Measurements from ENCODE around the gene C1QTNF1. TPM values are rescaled to one million over a fixed set of nuclear protein-coding genes. Genes with fewer than 3 reads are reported as not detected.
A peak's percentile ranks its signal among the peaks of the same experiment; 100 is the strongest.

C1QTNF1 gene
- total RNA-seq, 4 donors from 2014 or later: 6.3 to 20.6 (median 14.3) TPM

DNA sequence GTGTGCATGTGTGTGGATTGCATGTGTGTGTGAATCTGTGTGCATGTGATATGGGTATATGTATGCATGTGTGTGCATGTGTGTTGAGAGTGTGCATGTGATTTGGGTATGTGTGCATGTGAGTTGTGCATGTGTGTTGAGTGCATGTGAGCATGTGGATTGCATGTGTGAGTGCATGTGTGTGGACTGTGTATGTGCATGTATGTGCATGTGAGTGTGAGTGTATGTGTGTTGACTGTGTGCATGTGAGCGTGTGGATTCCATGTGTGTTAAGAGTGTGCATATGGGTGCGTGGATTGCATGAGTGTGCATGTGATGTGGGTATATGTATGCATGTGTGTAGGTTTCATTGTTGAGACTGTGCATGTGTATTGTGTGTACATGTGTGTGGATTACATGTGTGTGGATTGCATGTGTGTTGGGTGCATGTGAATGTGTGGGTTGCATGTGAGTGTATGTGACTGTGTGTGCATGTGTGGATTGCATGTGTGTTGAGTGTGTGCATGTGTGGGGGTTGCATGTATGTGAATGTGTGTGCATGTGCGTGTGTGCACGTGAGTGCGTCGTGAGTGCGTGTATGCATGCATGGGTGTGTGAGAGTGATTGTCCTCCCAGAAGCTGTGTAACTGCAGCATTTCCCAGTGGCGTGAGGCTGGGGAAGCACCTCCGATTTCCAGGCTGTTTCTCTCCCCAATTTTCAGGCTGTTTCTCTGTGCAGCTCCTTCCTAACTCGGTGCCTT lies 19.4 kb downstream of the C1QTNF1 start:
- no peaks in the 10 kb centered on the region for H3K9me3 ChIP-seq
- no peak overlapping the region for H3K4me3 ChIP-seq
- no peaks in the 10 kb centered on the region for H3K36me3 ChIP-seq
- DNase-seq: no peak
- peaks cover 0 to 5% (median 0%) of the 10 kb centered on the region in 4 donors for H3K4me1 ChIP-seq
- TF ChIP-seq, protein P1, sequence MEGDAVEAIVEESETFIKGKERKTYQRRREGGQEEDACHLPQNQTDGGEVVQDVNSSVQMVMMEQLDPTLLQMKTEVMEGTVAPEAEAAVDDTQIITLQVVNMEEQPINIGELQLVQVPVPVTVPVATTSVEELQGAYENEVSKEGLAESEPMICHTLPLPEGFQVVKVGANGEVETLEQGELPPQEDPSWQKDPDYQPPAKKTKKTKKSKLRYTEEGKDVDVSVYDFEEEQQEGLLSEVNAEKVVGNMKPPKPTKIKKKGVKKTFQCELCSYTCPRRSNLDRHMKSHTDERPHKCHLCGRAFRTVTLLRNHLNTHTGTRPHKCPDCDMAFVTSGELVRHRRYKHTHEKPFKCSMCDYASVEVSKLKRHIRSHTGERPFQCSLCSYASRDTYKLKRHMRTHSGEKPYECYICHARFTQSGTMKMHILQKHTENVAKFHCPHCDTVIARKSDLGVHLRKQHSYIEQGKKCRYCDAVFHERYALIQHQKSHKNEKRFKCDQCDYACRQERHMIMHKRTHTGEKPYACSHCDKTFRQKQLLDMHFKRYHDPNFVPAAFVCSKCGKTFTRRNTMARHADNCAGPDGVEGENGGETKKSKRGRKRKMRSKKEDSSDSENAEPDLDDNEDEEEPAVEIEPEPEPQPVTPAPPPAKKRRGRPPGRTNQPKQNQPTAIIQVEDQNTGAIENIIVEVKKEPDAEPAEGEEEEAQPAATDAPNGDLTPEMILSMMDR (IDR thresholded peaks at IDR 0.05): no peak
- TF ChIP-seq POLR2A (IDR thresholded peaks at IDR 0.05): no peak
- H3K27me3 ChIP-seq: no peaks in the 10 kb centered on the region
- H3K27ac ChIP-seq: no peak overlapping the region

DNA sequence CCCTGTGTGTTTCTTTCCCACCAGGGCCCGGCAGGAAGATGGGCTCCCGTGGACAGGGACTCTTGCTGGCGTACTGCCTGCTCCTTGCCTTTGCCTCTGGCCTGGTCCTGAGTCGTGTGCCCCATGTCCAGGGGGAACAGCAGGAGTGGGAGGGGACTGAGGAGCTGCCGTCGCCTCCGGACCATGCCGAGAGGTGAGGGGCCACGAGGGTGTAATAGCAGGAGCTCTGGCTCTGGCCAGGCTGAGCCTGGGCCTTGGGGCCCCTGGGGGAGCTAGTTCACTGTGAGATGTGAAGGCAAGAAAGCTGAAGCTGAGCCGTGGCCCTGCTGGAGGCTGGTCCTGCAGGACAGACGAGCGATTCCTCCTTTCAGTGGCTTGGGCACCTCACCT lies 20.0 kb downstream of the C1QTNF1 start:
- Histone ChIP-seq H3K9me3 (no peaks in the 10 kb centered on the region), H3K27me3 (no peaks in the 10 kb centered on the region), H3K27ac (no peak overlapping the region), H3K4me3 (no peak overlapping the region), H3K36me3 (no peaks in the 10 kb centered on the region), H3K4me1 (peaks cover 0 to 5% (median 0%) of the 10 kb centered on the region in 4 donors)
- TF ChIP-seq, protein P1 (IDR thresholded peaks at IDR 0.05): no peak
- no peak for TF ChIP-seq POLR2A (IDR thresholded peaks at IDR 0.05)
- peak in 1 of 3 donors; percentile 22 for DNase-seq

DNA sequence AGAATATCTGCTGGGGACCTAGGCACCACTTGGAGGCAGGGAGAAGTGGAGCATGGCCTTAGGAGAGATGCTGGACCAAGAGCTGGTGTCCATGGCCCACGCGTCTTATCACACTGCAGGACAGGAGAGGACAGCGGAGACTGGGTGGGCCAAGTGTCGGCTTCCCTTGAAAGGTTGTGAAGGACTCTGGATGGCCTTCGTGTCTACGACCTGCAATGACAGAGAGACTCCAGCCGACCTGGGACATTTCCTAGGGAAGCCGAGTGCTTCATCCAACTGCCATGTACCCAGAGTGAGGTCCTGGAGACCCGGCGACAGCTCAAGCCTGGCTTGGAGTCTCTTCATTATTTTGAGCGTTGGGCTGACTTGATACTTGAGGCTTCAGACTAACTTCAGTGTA lies 20.5 kb downstream of the C1QTNF1 start:
- Histone ChIP-seq H3K27me3 (no peaks in the 10 kb centered on the region), H3K27ac (no peak overlapping the region), H3K4me3 (no peak overlapping the region), H3K9me3 (no peaks in the 10 kb centered on the region), H3K4me1 (peaks cover 0 to 5% (median 0%) of the 10 kb centered on the region in 4 donors), H3K36me3 (no peaks in the 10 kb centered on the region)
- TF ChIP-seq POLR2A (IDR thresholded peaks at IDR 0.05): no peak
- TF ChIP-seq, protein P1 (IDR thresholded peaks at IDR 0.05): no peak
- DNase-seq: peak in 1 of 3 donors; percentile 33

DNA sequence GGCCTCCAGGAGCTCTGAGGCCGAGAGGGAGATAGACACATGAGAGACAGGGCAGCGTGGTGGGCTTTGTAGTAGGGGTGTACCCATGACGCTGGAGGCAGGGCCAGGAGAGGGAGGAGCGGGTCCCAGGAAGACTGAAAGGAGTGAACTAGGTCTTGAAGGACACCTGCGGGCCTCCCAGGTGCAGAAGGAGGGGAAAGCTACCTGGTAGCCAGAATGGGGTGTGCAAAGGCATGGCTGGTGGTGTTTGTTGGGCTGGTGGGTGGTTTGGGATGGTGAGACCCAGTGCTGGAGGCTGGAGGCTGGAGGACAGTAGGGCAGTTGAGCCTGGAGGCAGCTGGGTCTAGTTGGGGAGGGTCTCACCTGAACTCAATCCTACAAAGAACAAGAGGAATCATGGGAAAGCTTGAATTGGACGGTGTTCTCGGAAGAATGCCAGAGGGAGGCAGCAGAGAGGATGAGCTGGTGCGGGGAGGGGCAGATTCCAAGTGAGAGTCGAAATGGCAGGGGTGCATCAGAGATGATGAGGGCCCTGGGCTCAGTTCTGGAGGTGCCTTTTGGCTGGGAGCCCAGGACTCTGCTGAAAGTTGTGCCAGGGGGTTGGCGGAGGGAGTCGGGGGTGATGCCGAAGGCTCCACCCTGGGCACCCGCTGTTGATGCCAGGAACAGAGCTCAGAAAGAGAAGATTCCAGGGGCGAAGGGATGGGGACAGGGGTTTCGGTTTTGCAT lies 21.2 kb downstream of the C1QTNF1 start:
- H3K9me3 ChIP-seq: no peaks in the 10 kb centered on the region
- H3K27me3 ChIP-seq: no peaks in the 10 kb centered on the region
- DNase-seq: peak in 1 of 3 donors; percentile 44
- TF ChIP-seq POLR2A (IDR thresholded peaks at IDR 0.05): no peak
- TF ChIP-seq, protein P1 (IDR thresholded peaks at IDR 0.05): no peak
- H3K4me3 ChIP-seq: no peak overlapping the region
- H3K4me1 ChIP-seq: peaks cover 0 to 5% (median 0%) of the 10 kb centered on the region in 4 donors
- no peak overlapping the region for H3K27ac ChIP-seq
- no peaks in the 10 kb centered on the region for H3K36me3 ChIP-seq

DNA sequence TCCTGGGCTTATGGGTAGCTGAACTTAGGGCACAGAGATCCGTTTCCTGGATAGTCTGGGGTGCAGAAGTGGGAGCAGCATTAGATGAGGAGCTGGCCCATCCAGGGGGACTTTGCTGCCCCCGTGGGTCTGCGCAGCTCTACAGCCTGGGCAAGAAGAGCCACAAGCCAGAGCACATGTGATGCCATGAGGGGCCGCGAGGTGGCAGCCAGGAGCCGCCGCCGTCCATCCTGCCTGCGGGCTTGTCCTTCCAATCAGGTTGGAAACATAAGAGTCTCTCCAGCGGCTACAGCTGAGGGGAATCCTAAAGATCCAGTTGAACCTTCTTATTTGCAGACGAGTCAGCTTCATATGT lies 21.9 kb downstream of the C1QTNF1 start:
- Histone ChIP-seq H3K9me3 (no peaks in the 10 kb centered on the region), H3K36me3 (no peaks in the 10 kb centered on the region), H3K27me3 (no peaks in the 10 kb centered on the region), H3K4me1 (peaks cover 0 to 5% (median 0%) of the 10 kb centered on the region in 4 donors), H3K4me3 (no peak overlapping the region), H3K27ac (no peak overlapping the region)
- DNase-seq: peak; percentile 35 to 83 (median 83)
- no peak for TF ChIP-seq POLR2A (IDR thresholded peaks at IDR 0.05)
- TF ChIP-seq, protein P1 (IDR thresholded peaks at IDR 0.05): peak; percentile 72 to 90 (median 86)

Measured in Peyer's patch (tissue), 4 donors.